Osteocyte (in vitro differentiated cells): ENCODE measurements around the gene LBP. TPM values are rescaled to one million over a fixed set of nuclear protein-coding genes. Genes with fewer than 3 reads are reported as not detected.
"Not testable (repeated sequence)": the region's sequence is repeated elsewhere in the genome, so short reads cannot be mapped to it uniquely, and the experiment has no call there.

Experiments
- DNase-seq: peaks from one replicate; pipeline ENCODE4 v3.0.0; 2021; ENCODE audit warnings: mixed read lengths; ENCODE audit not compliant: unreplicated experiment; ENCODE audit errors: extremely low spot score
- H3K27ac Mint-ChIP-seq: one replicate; pipeline ENCODE4 v1.8.0; 2021; ENCODE audit warnings: mild to moderate bottlenecking, mixed read lengths; ENCODE audit not compliant: unreplicated experiment
- H3K27me3 Mint-ChIP-seq: one replicate; pipeline ENCODE4 v1.8.0; 2021; ENCODE audit warnings: mixed read lengths; ENCODE audit not compliant: unreplicated experiment
- H3K36me3 Mint-ChIP-seq: one replicate; pipeline ENCODE4 v1.8.0; 2021; ENCODE audit warnings: mixed read lengths; ENCODE audit not compliant: unreplicated experiment
- H3K4me1 Mint-ChIP-seq: one replicate; pipeline ENCODE4 v1.8.0; 2021; ENCODE audit warnings: mixed read lengths; ENCODE audit not compliant: unreplicated experiment
- H3K4me3 Mint-ChIP-seq: one replicate; pipeline ENCODE4 v1.8.0; 2021; ENCODE audit warnings: mild to moderate bottlenecking, moderate library complexity, mixed read lengths; ENCODE audit not compliant: unreplicated experiment
- H3K9me3 Mint-ChIP-seq: one replicate; pipeline ENCODE4 v1.8.0; 2021; ENCODE audit warnings: mixed read lengths; ENCODE audit not compliant: unreplicated experiment
- CTCF ChIP-seq: fragments of 200-600 bp; sonication (generic); IDR thresholded peaks from 2 replicates; pipeline ENCODE4 v1.5.0; 2021; ENCODE audit warnings: antibody characterized with exemption, mild to moderate bottlenecking, moderate library complexity
- total RNA-seq: library from RNA; stranded (reverse); gene quantifications from 2 replicates; pipeline ENCODE4 v1.2.1, GENCODE V29; 2021

LBP gene
- total RNA-seq, 1 donor from 2014 or later = not detected

GRCh38 chr20:38402816-38403215, 56.5 kb downstream of the LBP start:
- no peak for DNase-seq
- H3K4me3 Mint-ChIP-seq = no peak overlapping the region
- no peak for TF ChIP-seq CTCF
- no peaks in the 10 kb centered on the region for H3K27me3 Mint-ChIP-seq
- no peaks in the 10 kb centered on the region for H3K36me3 Mint-ChIP-seq
- no peaks in the 10 kb centered on the region for H3K9me3 Mint-ChIP-seq
- no peak overlapping the region for H3K27ac Mint-ChIP-seq
- H3K4me1 Mint-ChIP-seq = no peaks in the 10 kb centered on the region

- Mint-ChIP-seq H3K4me3 (no peak overlapping the region), H3K4me1 (no peaks in the 10 kb centered on the region)
Observed at GRCh38 chr20:38404016-38404415, 57.7 kb downstream of the LBP start.

GRCh38 chr20:38405132-38405531, 58.9 kb downstream of the LBP start:
- Mint-ChIP-seq H3K4me3 (no peak overlapping the region), H3K27me3 (no peaks in the 10 kb centered on the region), H3K4me1 (no peaks in the 10 kb centered on the region), H3K9me3 (no peaks in the 10 kb centered on the region), H3K36me3 (no peaks in the 10 kb centered on the region), H3K27ac (no peak overlapping the region)
- TF ChIP-seq CTCF = no peak
- no peak for DNase-seq

More at GRCh38 chr20:38404016-38404415, 57.7 kb downstream of the LBP start:
- no peak for DNase-seq
- H3K9me3 Mint-ChIP-seq = no peaks in the 10 kb centered on the region
- no peaks in the 10 kb centered on the region for H3K36me3 Mint-ChIP-seq
- H3K27ac Mint-ChIP-seq = no peak overlapping the region
- TF ChIP-seq CTCF = no peak
- no peaks in the 10 kb centered on the region for H3K27me3 Mint-ChIP-seq

- Mint-ChIP-seq H3K4me3 (no peak overlapping the region), H3K27ac (no peak overlapping the region), H3K36me3 (no peaks in the 10 kb centered on the region), H3K4me1 (no peaks in the 10 kb centered on the region), H3K27me3 (no peaks in the 10 kb centered on the region), H3K9me3 (no peaks in the 10 kb centered on the region)
- no peak for TF ChIP-seq CTCF
- no peak for DNase-seq
Observed at GRCh38 chr20:38406476-38406875, 60.2 kb downstream of the LBP start.

GRCh38 chr20:38407321-38407720, 61.0 kb downstream of the LBP start:
- no peak for DNase-seq
- H3K4me1 Mint-ChIP-seq = no peaks in the 10 kb centered on the region
- no peaks in the 10 kb centered on the region for H3K27me3 Mint-ChIP-seq
- H3K9me3 Mint-ChIP-seq = no peaks in the 10 kb centered on the region
- TF ChIP-seq CTCF = no peak
- H3K36me3 Mint-ChIP-seq = peaks cover 3% of the 10 kb centered on the region
- no peak overlapping the region for H3K27ac Mint-ChIP-seq
- no peak overlapping the region for H3K4me3 Mint-ChIP-seq

- DNase-seq, H3K27ac Mint-ChIP-seq, H3K27me3 Mint-ChIP-seq, H3K9me3 Mint-ChIP-seq, H3K36me3 Mint-ChIP-seq, H3K4me1 Mint-ChIP-seq, H3K4me3 Mint-ChIP-seq: not testable (repeated sequence)
Observed at GRCh38 chr20:38407822-38408221, 61.5 kb downstream of the LBP start.
